HG03575 (cell line): ENCODE data around the gene DMKN.

Experiments
- ATAC-seq: cut with Tn5 transposase; IDR thresholded peaks from one replicate; pipeline ENCODE4 v1.9.1; 2021; ENCODE audit not compliant: unreplicated experiment, insufficient number of reproducible peaks, low FRiP score; ENCODE audit errors: extremely low read depth

DMKN gene

DNA sequence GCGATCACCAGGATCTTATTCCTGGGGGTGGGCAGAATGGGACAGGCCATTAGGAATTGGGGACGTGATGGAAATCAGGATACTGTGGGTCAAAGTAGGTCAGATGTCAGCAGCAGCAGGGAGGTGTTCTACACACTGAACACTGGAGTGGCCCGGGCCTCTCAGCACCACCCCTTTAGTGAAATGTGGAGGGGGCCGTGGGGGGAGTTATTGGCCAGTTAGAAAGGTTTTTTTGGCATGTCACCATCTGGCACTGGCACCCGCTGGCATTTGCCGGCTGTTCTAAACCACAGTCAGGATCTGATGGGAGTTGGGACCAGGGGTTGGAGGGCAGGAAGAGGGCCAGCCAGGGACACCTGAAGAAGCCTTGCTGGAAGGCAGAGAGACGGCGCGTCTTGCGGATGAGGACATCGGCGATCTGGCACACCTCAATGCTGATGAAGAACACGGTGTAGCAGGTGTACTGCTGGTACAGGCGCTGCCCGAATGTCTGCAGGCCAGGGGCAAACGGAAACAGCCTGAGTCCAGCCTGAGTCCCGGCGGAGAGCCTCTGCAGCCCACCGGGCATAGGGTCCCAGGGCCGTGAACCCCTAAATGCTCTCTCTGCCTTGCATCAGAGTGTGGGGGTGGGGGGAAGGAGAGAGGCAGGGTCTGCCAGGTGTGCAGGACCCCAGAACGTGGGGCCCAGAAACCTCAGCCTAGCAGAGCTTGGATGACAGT, 37.8 kb upstream of the DMKN start:
- no peak for ATAC-seq

GRCh38 chr19:35549879-35550523, 36.6 kb upstream of the DMKN start:
- no peak for ATAC-seq

DNA sequence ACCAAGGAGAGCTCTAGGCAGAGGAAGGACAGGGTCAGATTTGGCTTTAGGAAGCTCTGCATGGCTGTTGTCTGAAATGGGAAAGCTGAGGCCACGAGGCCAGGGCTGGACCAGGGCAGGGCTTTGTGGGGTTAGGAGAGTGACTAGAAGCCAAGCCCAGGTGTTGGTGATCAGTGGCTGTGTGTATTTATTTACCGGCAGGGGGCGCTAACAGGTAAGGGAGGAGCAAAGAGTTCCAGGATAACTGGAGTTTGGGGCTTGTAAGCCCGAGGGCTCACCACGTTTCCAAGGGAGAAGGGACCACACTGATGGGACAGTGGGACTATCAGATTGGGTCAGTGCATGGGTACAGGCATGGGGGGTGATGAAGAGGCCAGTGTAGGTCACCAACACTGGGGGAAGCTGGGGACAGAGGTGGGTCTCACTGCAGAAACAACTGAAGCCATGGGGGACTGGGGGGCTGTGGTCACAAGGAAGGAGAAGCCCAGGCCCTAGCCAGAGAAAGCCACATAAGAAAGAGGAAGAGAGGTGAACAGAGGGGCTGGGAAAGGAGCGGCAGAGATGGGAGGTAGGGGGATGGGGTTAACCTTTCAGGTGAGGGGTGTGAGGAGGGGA, 35.8 kb upstream of the DMKN start:
- ATAC-seq: no peak

DNA sequence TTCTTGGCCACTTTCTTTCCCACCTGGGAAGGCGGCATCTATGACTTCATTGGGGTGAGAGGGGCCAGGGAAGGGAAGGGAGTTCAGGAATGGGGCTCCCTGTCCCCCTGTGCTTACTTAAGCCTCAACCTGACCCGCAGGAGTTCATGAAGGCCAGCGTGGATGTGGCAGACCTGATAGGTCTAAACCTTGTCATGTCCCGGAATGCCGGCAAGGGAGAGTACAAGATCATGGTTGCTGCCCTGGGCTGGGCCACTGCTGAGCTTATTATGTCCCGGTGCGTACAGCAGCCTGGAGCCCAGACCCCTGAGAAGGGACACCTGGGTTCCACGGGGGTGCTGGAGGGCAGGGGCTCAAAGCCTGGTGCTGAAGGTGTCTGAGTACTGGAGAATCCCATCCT, 33.1 kb upstream of the DMKN start:
- no peak for ATAC-seq

DNA sequence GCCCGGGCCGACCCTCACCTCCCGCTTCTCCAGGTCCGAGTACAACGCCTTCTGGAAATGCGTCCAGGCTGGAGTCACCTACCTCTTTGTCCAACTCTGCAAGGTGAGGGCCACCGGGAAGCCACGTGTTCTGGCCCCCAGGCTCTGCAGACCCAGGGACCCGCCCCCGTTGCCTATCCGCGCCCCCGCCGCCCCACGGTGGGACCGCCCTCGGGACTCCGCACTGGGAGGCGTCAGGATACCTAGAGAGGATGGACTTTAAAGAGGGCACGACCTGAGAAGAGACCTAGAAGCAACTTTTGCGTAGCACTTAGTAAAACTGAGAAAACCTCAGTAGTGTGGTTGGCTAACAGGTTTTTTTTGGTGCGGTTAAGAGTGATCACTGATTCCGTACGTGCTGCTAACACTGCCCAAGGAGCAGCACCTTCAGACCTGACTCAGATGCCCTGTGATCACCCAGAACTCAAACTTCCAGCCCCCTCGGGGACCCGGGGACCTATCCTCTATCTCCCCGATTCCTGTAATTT, 32.5 kb upstream of the DMKN start:
- ATAC-seq: no peak

DNA sequence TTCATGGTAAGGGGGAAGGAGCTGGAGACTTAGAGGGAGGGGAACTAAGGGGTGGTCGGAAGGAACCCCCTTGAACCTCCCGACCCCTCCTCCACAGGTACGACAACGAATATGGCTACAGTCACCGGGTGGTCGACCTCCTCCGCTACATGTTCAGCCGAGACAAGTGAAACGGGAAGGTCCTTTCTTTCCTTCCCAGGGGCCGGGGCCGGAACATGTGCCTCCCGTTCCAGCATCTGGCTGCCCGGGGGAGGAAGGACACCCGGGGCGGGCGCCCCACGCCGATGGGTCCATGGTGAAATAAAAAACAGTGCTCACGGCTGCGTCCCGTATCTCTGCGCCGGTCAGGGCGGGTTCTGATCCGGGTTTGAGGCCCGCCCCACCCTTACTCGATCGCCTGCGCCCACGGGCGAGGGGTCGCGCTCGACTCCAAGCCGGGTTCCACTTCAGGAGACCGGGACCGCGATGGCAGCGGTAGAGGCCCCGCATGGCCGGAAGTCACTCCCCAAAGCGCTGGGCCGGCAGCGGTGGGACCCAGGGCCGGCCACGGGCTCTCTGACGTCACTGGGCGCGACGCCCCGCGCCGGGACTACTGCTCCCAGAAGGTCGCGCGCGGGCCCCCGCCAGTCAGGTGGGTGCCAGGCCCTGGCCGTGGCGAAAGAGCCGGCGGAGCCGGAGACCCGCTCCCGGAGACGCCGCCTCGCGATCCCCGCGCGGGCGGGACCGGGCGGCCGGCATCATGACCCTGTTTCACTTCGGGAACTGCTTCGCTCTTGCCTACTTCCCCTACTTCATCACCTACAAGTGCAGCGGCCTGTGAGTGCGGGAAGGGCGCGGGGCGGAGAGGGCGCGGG, 31.8 kb upstream of the DMKN start, which contains the start of gene TMEM147:
TMEM147 (plus strand) TSS at position 626 of the 854 bp plus-strand sequence; CDS start at position 740, 114 bp downstream.
- ATAC-seq: no peak

GRCh38 chr19:35544110-35544802, 30.8 kb upstream of the DMKN start:
- ATAC-seq: no peak

- no peak for ATAC-seq
Measured at GRCh38 chr19:35543280-35544109, 30.0 kb upstream of the DMKN start.

DNA sequence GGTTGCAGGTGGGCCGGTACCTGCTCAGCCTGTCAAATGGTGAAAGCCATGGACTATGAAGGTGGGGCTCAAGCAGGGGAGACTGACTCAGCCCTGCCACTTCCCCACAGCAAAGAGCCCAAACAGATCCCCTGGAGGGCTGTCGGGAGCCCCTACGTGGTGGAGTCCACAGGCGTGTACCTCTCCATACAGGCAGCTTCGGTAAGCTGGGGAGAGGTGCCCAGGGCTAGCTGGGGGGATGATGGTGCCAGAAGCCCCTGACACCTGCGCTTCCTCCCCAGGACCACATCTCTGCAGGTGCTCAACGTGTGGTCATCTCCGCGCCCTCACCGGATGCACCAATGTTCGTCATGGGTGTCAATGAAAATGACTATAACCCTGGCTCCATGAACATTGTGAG, 28.8 kb upstream of the DMKN start:
- no peak for ATAC-seq

DNA sequence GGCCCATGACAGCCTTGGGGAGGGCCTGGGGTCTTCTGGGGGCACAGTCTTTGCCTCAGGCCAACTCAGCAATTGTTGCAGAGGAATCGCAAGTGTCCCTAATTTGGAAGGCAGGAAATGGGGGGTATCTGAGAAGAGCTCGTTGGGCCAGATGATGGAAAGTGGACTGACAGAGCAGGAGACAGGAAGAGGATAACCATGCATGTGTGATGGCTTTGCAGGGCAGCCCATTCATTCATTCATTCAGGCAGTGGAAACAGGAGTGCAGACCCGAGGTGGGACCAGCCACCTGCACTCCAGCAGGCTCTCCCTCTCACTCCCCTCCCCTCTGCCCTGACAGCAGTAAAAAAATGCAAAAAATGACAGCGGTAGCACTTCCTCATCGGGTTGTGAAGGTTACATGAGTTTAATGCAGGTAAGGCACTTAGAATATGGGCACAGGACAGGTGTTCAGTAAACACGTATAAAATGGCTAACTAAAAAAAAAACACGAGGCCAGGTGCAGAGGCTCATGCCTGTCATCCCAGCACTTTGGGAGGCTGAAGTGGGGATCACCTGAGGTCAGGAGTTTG, 27.0 kb upstream of the DMKN start:
- ATAC-seq: no peak

DNA sequence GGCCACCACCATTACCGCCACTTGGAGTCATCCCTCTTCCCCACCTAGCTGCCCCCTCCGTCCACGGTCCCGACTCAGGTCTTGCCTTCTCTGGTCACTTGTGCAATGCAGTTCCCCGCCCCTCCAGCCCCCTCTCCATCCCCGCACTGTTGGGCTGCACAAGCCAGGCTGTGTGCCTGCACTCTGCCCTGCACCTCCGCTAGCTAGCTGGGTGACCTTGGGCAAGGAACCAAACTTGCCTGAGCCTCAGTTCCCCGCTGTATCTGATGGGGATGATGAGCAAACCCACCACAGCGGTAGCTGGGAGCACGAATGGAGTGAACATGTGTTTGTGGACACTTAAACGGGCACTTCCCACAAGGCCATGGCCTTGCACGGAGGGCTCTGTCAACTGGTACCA, 26.4 kb upstream of the DMKN start:
- no peak for ATAC-seq

DNA sequence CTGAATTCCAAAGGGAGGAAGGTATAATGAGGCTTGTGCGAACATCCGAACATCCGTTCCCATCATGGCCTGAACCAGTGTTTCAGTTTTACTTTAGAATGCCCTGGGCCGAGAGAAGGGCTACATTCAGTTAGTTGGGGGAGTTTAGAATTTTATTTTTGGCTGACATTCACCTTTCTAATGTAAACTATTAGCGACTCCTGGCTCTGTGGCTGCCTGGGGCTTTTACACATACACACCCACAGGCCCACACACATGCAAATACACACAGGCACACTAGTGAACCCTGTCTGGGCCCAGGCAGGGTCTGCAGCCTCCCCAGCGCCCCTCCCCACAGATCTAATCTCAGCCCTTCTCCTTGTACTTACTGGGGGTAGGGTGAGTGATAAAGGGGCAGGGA, 25.9 kb upstream of the DMKN start:
- no peak for ATAC-seq

DNA sequence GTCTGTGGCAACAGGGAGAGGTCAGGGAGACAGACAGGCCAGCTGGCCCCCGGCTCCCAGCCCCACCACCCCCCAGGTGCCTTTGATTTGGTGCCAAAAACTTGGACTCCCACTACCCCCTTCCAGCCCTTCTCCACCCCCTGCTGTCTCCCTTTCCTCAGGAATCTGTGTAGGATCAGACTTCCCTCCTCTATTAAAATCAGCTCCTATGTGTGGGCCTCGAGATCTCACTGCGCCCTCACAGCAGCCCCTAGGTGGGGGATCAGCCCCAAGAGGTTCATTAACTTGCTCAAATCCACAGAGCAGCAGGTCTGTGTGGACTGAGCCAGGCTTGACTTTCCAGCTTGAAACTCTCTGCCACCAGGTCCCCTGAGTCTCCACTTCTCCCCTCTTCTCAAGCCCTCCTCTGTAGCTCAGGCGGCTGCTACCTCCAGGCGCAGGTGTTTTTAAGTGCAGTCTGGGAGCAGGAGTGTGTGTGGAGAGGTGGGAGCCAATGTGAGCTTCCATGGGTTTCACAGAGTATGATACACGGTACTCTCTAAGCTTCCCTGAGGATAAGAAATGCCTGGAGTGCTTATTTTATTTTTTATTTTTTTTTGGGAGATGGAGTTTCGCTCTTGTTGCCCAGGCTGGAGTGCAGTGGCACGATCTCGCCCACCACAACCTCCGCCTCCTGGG, 21.5 kb upstream of the DMKN start:
- ATAC-seq: no peak

- no peak for ATAC-seq
Measured at GRCh38 chr19:35533822-35534392, 20.5 kb upstream of the DMKN start.

- no peak for ATAC-seq
Measured at GRCh38 chr19:35533201-35533821, 19.9 kb upstream of the DMKN start, which contains the start of gene GAPDHS. Gene GAPDHS, plus strand, starts transcription at chr19:35533456. Its CDS starts 72 bp downstream, at chr19:35533528.

DNA sequence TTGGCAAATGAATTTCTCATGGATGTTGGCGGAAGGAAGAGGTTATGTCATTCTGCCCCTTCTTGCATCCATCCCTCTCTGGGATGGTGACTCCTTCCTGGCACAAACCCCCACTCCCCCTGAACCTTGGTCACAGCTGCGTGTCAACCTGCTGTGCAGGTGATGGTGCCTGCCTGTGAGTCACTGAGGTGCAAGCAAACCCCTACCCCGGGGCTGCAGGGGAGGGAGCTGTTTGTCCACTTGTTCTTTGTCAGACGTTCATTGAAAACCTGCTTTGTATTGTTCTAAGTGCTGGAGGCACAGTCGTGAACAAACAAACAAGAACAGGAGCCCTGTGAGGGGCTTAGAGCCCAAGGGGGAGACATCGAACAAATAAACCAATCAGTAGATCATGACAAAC, 17.8 kb upstream of the DMKN start:
- ATAC-seq: no peak
